ENCODE measurements around the gene MED22.

Gene MED22

GRCh38 chr9:133355881-133356357, 8.0 kb upstream of the MED22 start:
- no peak for DNase-seq (ENCODE audit: low read depth in 2 of 2)

- DNase-seq (ENCODE audit: low read depth in 2 of 2): no peak
Observed at GRCh38 chr9:133354766-133355165, 6.8 kb upstream of the MED22 start.

GRCh38 chr9:133353548-133353947, 5.6 kb upstream of the MED22 start:
- DNase-seq (ENCODE audit: low read depth in 2 of 2): no peak

- DNase-seq (ENCODE audit: low read depth in 2 of 2): no peak
Observed at GRCh38 chr9:133352635-133353340, 4.9 kb upstream of the MED22 start.

GRCh38 chr9:133351908-133352634, 4.1 kb upstream of the MED22 start:
- no peak for DNase-seq (ENCODE audit: low read depth in 2 of 2)

GRCh38 chr9:133351526-133351907, 3.6 kb upstream of the MED22 start:
- DNase-seq (ENCODE audit: low read depth in 2 of 2): no peak

GRCh38 chr9:133349965-133350616, 2.2 kb upstream of the MED22 start:
- no peak for DNase-seq (ENCODE audit: low read depth in 2 of 2)

- DNase-seq (ENCODE audit: low read depth in 2 of 2): no peak
Observed at GRCh38 chr9:133348718-133349573, 1.0 kb upstream of the MED22 start.

- no peak for DNase-seq (ENCODE audit: low read depth in 2 of 2)
Observed at GRCh38 chr9:133347515-133347984, 381 bp downstream of the MED22 start.

GRCh38 chr9:133346021-133346785, 1.7 kb downstream of the MED22 start:
- no peak for DNase-seq (ENCODE audit: low read depth in 2 of 2)

- DNase-seq (ENCODE audit: low read depth in 2 of 2): no peak
Observed at GRCh38 chr9:133345596-133345995, 2.3 kb downstream of the MED22 start.

- DNase-seq (ENCODE audit: low read depth in 2 of 2): no peak
Observed at GRCh38 chr9:133344979-133345378, 3.0 kb downstream of the MED22 start.

- DNase-seq (ENCODE audit: low read depth in 2 of 2): no peak
Observed at GRCh38 chr9:133344071-133344470, 3.9 kb downstream of the MED22 start.

- no peak for DNase-seq (ENCODE audit: low read depth in 2 of 2)
Observed at GRCh38 chr9:133342570-133342969, 5.4 kb downstream of the MED22 start.

GRCh38 chr9:133342069-133342406, 5.9 kb downstream of the MED22 start:
- no peak for DNase-seq (ENCODE audit: low read depth in 2 of 2)

GRCh38 chr9:133341369-133342068, 6.4 kb downstream of the MED22 start:
- no peak for DNase-seq (ENCODE audit: low read depth in 2 of 2)

GRCh38 chr9:133340916-133341315, 7.0 kb downstream of the MED22 start:
- no peak for DNase-seq (ENCODE audit: low read depth in 2 of 2)

GRCh38 chr9:133340256-133340655, 7.7 kb downstream of the MED22 start:
- no peak for DNase-seq (ENCODE audit: low read depth in 2 of 2)

GRCh38 chr9:133339641-133340040, 8.3 kb downstream of the MED22 start:
- DNase-seq (ENCODE audit: low read depth in 2 of 2): no peak

Data from stimulated activated CD4-positive, alpha-beta T cell treated with anti-CD3 and anti-CD28 coated beads, Interleukin-12 subunit alpha, Interleukin-12 subunit beta, amount 100 ng/mL, for 24 hours (primary cell).